ENCODE data around the gene IFI44.

IFI44 gene

GRCh38 chr1:78649628-78650027 is at the start of gene IFI44:
Gene IFI44 (plus strand): TSS chr1:78649831. CDS start chr1:78650196, 365 bp downstream.
- DNase-seq: no peak

- DNase-seq: no peak
Observed at GRCh38 chr1:78601068-78601467, 48.6 kb upstream of the IFI44 start.

GRCh38 chr1:78603206-78603605 is 46.4 kb upstream of the IFI44 start:
- no peak for DNase-seq

- DNase-seq: no peak
Observed at GRCh38 chr1:78604643-78605042, 45.0 kb upstream of the IFI44 start.

GRCh38 chr1:78606274-78606673 is 43.4 kb upstream of the IFI44 start:
- no peak for DNase-seq

GRCh38 chr1:78607334-78607927 is 42.2 kb upstream of the IFI44 start:
- DNase-seq: no peak

- DNase-seq: no peak
Observed at GRCh38 chr1:78607944-78608343, 41.7 kb upstream of the IFI44 start.

- DNase-seq: no peak
Observed at GRCh38 chr1:78617615-78618026, 32.0 kb upstream of the IFI44 start.

GRCh38 chr1:78619032-78619431 is 30.6 kb upstream of the IFI44 start:
- DNase-seq: no peak

GRCh38 chr1:78619446-78619802 is 30.2 kb upstream of the IFI44 start:
- no peak for DNase-seq

- DNase-seq: no peak
Observed at GRCh38 chr1:78619803-78620579, 29.6 kb upstream of the IFI44 start, which contains the start of gene IFI44L. Gene IFI44L (plus strand): TSS chr1:78620448. CDS start chr1:78627916, 7,468 bp downstream.

GRCh38 chr1:78620666-78621065 is 29.0 kb upstream of the IFI44 start:
- DNase-seq: no peak

- no peak for DNase-seq
Observed at GRCh38 chr1:78622548-78622947, 27.1 kb upstream of the IFI44 start.

GRCh38 chr1:78624035-78624434 is 25.6 kb upstream of the IFI44 start:
- DNase-seq: no peak

GRCh38 chr1:78627321-78627720 is 22.3 kb upstream of the IFI44 start:
- DNase-seq: no peak

GRCh38 chr1:78630600-78630999 is 19.0 kb upstream of the IFI44 start:
- no peak for DNase-seq

- DNase-seq: no peak
Observed at GRCh38 chr1:78633209-78633608, 16.4 kb upstream of the IFI44 start.

GRCh38 chr1:78640462-78640861 is 9.2 kb upstream of the IFI44 start:
- DNase-seq: no peak

- DNase-seq: no peak
Observed at GRCh38 chr1:78641558-78641957, 8.1 kb upstream of the IFI44 start.

- DNase-seq: no peak
Observed at GRCh38 chr1:78645723-78646122, 3.9 kb upstream of the IFI44 start.

- DNase-seq: no peak
Observed at GRCh38 chr1:78647238-78647637, 2.4 kb upstream of the IFI44 start.

- DNase-seq: no peak
Observed at GRCh38 chr1:78650114-78650660, 556 bp downstream of the IFI44 start.

GRCh38 chr1:78651241-78651640 is 1.6 kb downstream of the IFI44 start:
- no peak for DNase-seq

- DNase-seq: no peak
Observed at GRCh38 chr1:78652019-78652560, 2.5 kb downstream of the IFI44 start.

Measured in NCI-H2227 treated with DMSO at 0.1 percent for 48 hours (cell line).